GM19467 (cell line): ENCODE measurements around the gene HLA-G.
"Not testable (repeated sequence)": the region's sequence is repeated elsewhere in the genome, so short reads cannot be mapped to it uniquely, and the experiment has no call there.

Experiments used
- ATAC-seq: cut with Tn5 transposase; IDR thresholded peaks from one replicate; pipeline ENCODE4 v1.9.1; 2021; ENCODE audit warnings: mild to moderate bottlenecking, moderate library complexity; ENCODE audit not compliant: unreplicated experiment

The HLA-G gene

GRCh38 chr6:29827579-29828470 lies at the start of gene HLA-G:
TSS of gene HLA-G (plus strand) at chr6:29827825. CDS start at chr6:29827845, 20 bp downstream.
- ATAC-seq = no peak

- ATAC-seq = not testable (repeated sequence)
Observed at GRCh38 chr6:29780019-29780698, 47.5 kb upstream of the HLA-G start.

- no peak for ATAC-seq
Observed at GRCh38 chr6:29789176-29789575, 38.4 kb upstream of the HLA-G start.

GRCh38 chr6:29790626-29791025 lies 37.0 kb upstream of the HLA-G start:
- ATAC-seq = no peak

- ATAC-seq = no peak
Observed at GRCh38 chr6:29791162-29791561, 36.5 kb upstream of the HLA-G start.

- ATAC-seq = no peak
Observed at GRCh38 chr6:29791786-29792122, 35.9 kb upstream of the HLA-G start.

- ATAC-seq = no peak
Observed at GRCh38 chr6:29792123-29793035, 35.2 kb upstream of the HLA-G start.

- ATAC-seq = no peak
Observed at GRCh38 chr6:29793036-29793356, 34.6 kb upstream of the HLA-G start.

- ATAC-seq = no peak
Observed at GRCh38 chr6:29793796-29794195, 33.8 kb upstream of the HLA-G start.

GRCh38 chr6:29796026-29796425 lies 31.6 kb upstream of the HLA-G start:
- ATAC-seq = no peak

GRCh38 chr6:29797135-29797534 lies 30.5 kb upstream of the HLA-G start:
- no peak for ATAC-seq

- no peak for ATAC-seq
Observed at GRCh38 chr6:29797966-29798365, 29.7 kb upstream of the HLA-G start.

GRCh38 chr6:29800254-29800653 lies 27.4 kb upstream of the HLA-G start:
- ATAC-seq = no peak

GRCh38 chr6:29806387-29806786 lies 21.2 kb upstream of the HLA-G start:
- no peak for ATAC-seq

GRCh38 chr6:29809249-29809648 lies 18.4 kb upstream of the HLA-G start:
- ATAC-seq = no peak

GRCh38 chr6:29810371-29810770 lies 17.3 kb upstream of the HLA-G start:
- ATAC-seq = no peak

- no peak for ATAC-seq
Observed at GRCh38 chr6:29811377-29811776, 16.2 kb upstream of the HLA-G start.

GRCh38 chr6:29813066-29813465 lies 14.6 kb upstream of the HLA-G start:
- no peak for ATAC-seq

- ATAC-seq = no peak
Observed at GRCh38 chr6:29813809-29814208, 13.8 kb upstream of the HLA-G start.

- no peak for ATAC-seq
Observed at GRCh38 chr6:29814379-29815117, 13.1 kb upstream of the HLA-G start.
